GM18870 (cell line): ENCODE measurements around the gene BZW2.
"Not testable (repeated sequence)": the region's sequence is repeated elsewhere in the genome, so short reads cannot be mapped to it uniquely, and the experiment has no call there.

Experiments used
- ATAC-seq: cut with Tn5 transposase; IDR thresholded peaks from one replicate; pipeline ENCODE4 v1.9.1; 2021; ENCODE audit warnings: moderate library complexity; ENCODE audit not compliant: unreplicated experiment

The BZW2 gene

GRCh38 chr7:16644636-16645592 lies 1.1 kb upstream of the BZW2 start:
- no peak for ATAC-seq

GRCh38 chr7:16646472-16647072 lies 591 bp downstream of the BZW2 start:
- ATAC-seq, result no peak

GRCh38 chr7:16647435-16647960 lies 1.5 kb downstream of the BZW2 start:
- ATAC-seq, result no peak

DNA sequence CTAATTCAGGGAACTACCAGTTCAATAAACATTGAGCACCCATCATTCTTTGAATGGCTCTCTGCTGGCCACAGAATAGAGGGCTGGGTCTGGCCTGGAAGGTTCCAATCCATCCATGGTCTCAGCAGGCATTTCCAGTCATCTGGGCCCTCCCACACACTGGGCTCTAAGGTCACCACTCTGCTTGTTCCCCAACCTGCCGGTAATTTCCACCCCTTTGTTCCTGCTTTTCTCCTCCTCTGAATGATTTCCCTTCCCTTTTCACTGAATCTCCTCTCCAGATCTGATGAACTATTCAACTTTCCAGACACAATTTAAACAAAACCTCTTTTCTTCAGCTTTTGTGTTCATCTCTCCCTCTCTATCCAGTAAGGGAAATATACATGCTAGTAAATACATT lies 2.6 kb downstream of the BZW2 start:
- ATAC-seq, result no peak

DNA sequence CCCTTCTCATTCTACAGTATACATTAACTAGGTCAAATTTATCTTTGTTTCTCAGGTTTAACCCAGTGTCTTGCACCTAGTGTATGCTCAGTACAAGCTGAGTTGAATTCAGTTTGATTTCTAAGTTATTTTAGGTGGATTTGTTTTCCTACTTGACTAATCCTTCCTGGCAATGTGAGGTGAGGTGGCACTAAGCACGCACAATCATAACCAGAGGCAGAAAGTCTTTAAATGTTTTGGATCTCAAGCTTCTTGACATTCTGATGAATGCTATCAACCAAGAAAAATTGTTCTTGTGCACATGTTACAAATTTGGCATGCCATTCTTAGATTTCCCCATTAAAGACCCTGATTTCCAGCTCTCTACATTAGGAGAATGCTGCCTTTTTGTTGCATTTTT lies 3.2 kb downstream of the BZW2 start:
- no peak for ATAC-seq

GRCh38 chr7:16650266-16650665 lies 4.3 kb downstream of the BZW2 start:
- no peak for ATAC-seq

GRCh38 chr7:16651396-16652239 lies 5.6 kb downstream of the BZW2 start:
- no peak for ATAC-seq

DNA sequence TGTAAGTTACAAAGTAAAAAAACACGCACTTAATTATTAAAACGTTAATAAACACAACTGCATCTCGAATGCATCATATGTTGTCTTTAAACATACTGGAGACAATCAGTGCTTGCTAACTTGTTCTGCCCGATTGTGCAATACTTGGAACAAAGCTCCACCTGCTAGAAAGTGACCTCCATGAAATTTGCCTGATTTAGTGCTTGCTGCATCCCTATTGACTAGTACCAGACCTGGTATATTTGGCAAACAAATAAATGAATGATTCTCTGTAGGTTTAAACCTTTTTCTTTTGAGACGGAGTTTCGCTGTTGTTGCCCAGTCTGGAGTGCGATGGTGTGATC lies 6.2 kb downstream of the BZW2 start:
- ATAC-seq, result no peak

GRCh38 chr7:16652888-16653287 lies 6.9 kb downstream of the BZW2 start:
- no peak for ATAC-seq

- ATAC-seq, result no peak
Measured at GRCh38 chr7:16655394-16655793, 9.4 kb downstream of the BZW2 start.

- ATAC-seq, result no peak
Measured at GRCh38 chr7:16656141-16656540, 10.2 kb downstream of the BZW2 start.

DNA sequence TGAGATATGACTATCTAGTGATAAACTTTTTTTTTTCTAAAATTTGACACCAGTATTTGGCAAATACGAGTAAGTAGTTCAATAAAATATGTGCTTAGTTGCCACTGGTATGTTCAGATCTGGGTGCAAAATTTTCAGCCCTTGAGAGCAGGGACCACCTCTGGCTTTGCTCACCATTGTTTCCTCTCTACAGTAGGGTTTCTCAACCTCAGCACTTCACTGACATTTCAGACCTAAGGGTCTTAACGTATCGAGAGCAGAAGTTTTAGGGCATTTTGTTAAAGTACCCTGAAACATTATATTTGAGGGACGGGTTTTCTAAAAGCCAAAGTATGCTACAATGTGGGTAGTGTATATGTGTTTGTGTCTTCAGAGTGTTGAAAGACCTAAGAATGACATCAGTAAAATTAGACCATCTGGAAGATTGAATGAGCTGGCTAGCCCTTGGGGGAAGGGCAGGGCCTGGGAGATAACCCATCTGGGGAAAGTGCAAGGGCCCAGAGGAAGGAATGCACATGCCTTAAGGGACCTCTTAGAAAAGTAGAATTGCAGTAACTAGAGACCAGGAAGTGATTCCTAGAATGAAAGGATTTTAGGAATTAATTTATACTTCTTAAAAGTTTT lies 11.8 kb downstream of the BZW2 start:
- no peak for ATAC-seq

GRCh38 chr7:16659854-16660497 lies 14.0 kb downstream of the BZW2 start:
- ATAC-seq, result not testable (repeated sequence)

DNA sequence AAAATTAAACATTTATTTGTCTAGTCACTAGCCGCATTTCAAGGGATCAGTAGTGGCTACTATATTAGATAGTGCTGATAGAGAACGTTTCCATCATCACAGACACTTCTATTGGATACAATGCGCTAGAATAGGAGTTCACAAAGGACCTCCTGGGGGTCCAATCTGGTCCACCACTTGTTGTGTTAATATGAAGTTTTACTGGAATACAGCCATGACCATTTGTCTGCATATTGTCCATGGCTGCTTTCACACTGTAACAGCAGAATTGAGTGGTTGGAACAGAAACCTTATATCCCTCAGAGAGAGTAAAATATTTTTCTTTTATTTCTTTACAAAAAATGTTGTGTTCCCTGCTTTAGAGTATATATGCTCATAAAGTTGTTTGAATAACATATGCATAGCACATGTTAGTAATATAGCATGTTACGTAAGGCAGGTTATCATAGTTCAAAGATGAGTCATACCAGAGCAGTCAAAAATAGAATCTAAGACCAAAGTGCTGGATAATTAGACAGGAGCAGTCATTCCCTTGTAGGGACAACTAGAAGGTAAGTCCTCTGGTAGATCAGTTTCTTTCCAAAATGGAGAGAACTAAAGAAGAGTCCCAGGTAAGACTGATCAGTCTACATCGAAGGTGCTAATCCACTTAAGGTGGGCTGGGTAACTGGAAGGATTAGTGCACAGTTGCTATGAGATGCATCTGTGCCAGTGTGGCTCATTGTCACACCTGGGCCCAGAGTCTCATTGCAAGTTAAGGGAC lies 14.9 kb downstream of the BZW2 start:
- no peak for ATAC-seq

GRCh38 chr7:16661924-16662323 lies 15.9 kb downstream of the BZW2 start:
- ATAC-seq, result no peak

DNA sequence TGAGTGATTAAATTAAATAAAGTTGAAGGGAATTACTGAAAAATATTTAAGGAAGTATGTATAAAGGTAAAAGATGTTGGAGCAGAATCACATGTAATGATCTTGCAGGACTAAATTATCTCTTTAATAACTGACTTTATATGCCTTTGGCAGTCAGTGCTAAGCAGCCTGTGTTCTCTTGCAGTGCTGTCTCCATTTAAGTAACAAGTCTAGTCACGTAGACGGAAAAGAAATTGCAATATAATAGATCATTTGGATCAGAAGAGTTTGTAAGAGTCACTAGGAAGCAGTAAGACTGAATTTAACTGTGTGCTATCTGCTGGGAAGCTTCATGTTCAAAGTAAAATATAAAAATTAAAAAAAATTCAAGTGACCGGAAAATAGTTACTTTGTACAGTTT lies 21.4 kb downstream of the BZW2 start:
- no peak for ATAC-seq

DNA sequence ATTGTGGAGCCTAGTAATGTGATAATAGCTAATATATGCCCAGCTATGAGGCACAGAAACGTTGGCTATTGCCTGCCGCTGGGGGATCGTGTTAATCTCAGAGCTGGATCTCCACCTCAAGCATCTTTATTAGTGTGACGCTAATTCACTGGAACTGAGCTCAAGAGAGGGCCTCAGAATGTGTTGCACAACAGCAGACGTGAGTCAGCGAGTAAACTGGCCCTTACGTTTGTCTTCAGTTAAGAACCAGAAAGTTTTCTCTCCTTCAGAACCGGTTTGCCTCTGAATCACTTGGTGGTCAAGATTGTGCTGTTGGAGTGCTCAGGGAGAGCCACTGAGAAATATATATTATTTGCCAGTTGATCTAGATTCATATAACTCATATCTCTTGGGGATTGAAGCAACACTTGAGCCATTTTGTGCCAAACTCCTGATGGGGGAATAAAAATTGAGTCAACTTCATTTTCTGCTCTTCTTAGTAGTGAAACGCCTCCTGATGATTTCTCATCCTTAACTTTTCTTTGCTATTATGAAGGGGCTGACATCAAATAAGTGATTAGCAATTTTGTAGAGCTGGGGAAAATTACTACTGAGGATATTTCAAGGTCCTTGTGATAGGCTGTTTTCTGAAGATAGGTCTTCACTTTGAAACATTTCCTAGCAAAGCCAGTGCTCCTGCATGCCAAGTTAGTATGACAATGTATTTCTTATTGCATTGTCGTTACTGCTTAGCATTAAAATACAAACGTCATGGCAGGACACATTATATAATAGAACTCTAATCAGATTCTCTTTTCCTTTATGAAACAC lies 22.3 kb downstream of the BZW2 start:
- ATAC-seq, result no peak

- ATAC-seq, result no peak
Measured at GRCh38 chr7:16668978-16669377, 23.0 kb downstream of the BZW2 start.

DNA sequence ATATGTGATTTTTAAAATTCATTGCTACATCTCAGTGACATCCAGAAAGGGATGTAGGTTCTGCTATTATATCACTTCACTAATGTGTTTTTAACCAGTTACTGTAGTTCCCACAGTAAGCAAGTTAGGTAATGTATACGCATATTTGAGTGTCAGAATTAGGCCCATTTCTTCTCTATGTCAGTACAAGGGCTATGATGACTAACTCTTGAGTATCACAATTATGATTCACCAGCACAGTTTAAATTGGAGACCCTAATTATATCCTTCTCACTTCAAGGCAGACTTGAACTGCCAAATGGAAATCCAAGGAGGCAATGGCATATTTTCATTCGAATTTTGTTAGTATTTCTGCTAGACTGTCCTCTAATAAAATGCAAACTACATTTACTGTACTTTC lies 23.6 kb downstream of the BZW2 start:
- no peak for ATAC-seq
